HepG2 (cell line): ENCODE data around the gene IMPACT. TPM values are rescaled to one million over a fixed set of nuclear protein-coding genes. Genes with fewer than 3 reads are reported as not detected.

Experiments
- ATAC-seq: fragments of 200-7000 bp; cut with Tn5 transposase; 3 replicates; pipeline ENCODE4 v1.9.1; 2020; ENCODE audit warnings: mild to moderate bottlenecking, moderate library complexity
- BruUV-seq: library from RNA; stranded (reverse); fragments of 400-500 nt; replicated peaks from 2 replicates; lab custom pipeline; 2021; lab: Mats Ljungman, UMichigan
- CTCF ChIA-PET: fragments of 300-600 bp; formaldehyde crosslinking; extraction: SDS; loops from one replicate; lab custom pipeline; 2021; ENCODE audit warnings: low total read pairs, inconsistent platforms, low intra/inter-chr PET ratio; lab: Yijun Ruan, JAX
- POLR2A ChIA-PET: fragments of 350-600 bp; sonication (Branson Sonifier 250); formaldehyde crosslinking; loops from one replicate; lab custom pipeline; 2020; ENCODE audit warnings: antibody characterized with exemption, inconsistent platforms; lab: Yijun Ruan, JAX
- DNase-seq: peaks from one replicate; pipeline ENCODE4 v3.0.0-alpha.2; 2015; ENCODE audit warnings: low spot score
- FAIRE-seq: peaks from 3 replicates; lab custom pipeline; 2011; peaks lifted over from hg19 to GRCh38; lab: Jason Lieb, UNC
- H2AFZ ChIP-seq: one replicate; pipeline ENCODE4 v1.6.1; 2011; ENCODE audit warnings: low read length, inconsistent platforms
- H3K27ac ChIP-seq: fragments of 300-600 bp; 3 replicates; pipeline ENCODE4 v1.8.0; 2011; ENCODE audit warnings: mixed run types, mild to moderate bottlenecking, mixed read lengths, low read length, inconsistent platforms; ENCODE audit not compliant: insufficient read depth; ENCODE audit errors: extremely low read length
- H3K27me3 ChIP-seq, 2 experiments: fragments of 200-600 bp in 1 of 2; 2 replicates in 1 of 2; 3 replicates in 1 of 2; pipeline versions ENCODE4 v1.6.0 to v1.8.0; 2011; ENCODE audit warnings: low read length in 2 of 2, mild to moderate bottlenecking in 2 of 2, moderate library complexity in 2 of 2, inconsistent platforms in 1 of 2; ENCODE audit not compliant: insufficient read depth in 2 of 2, control insufficient read depth in 1 of 2
- H3K36me3 ChIP-seq, 2 experiments: fragments of 200-600 bp in 1 of 2; replicated peaks in 1 of 2; 2 replicates in 1 of 2; 3 replicates in 1 of 2; pipeline versions ENCODE4 v1.5.1 to v1.8.0; 2011; ENCODE audit warnings: low read length in 2 of 2, inconsistent platforms in 1 of 2; ENCODE audit not compliant: insufficient read depth in 2 of 2, control insufficient read depth in 1 of 2
- H3K4me1 ChIP-seq: 2 replicates; pipeline ENCODE4 v1.5.1; 2012; ENCODE audit warnings: low read length, inconsistent platforms; ENCODE audit not compliant: insufficient read depth
- H3K4me2 ChIP-seq: 2 replicates; pipeline ENCODE4 v1.6.0; 2011; ENCODE audit warnings: low read depth, low read length, inconsistent platforms
- H3K4me3 ChIP-seq, 3 experiments: fragments of 200-600 bp in 1 of 3; sonication (generic), shearing (Covaris generic) in 1 of 3; replicated peaks in 1 of 3; 2 replicates each; pipeline ENCODE4 v1.5.1; 2011 to 2016; ENCODE audit warnings: low read length in 3 of 3, inconsistent platforms in 2 of 3, low read depth in 2 of 3, mild to moderate bottlenecking in 2 of 3, control low read depth in 1 of 3, mixed read lengths in 1 of 3; ENCODE audit not compliant: insufficient read depth in 1 of 3
- H3K79me2 ChIP-seq: one replicate; pipeline ENCODE4 v1.6.1; 2011; ENCODE audit warnings: low read length, inconsistent platforms; ENCODE audit not compliant: insufficient read depth
- H3K9ac ChIP-seq: 2 replicates; pipeline ENCODE4 v1.6.0; 2011; ENCODE audit warnings: mild to moderate bottlenecking, low read depth, low read length, inconsistent platforms; ENCODE audit not compliant: insufficient read depth
- H3K9me3 ChIP-seq: 2 replicates; pipeline ENCODE4 v1.5.1; 2012; ENCODE audit warnings: mild to moderate bottlenecking, low read length
- H4K20me1 ChIP-seq: 2 replicates; pipeline ENCODE4 v1.6.0; 2011; ENCODE audit warnings: inconsistent platforms, mild to moderate bottlenecking, low read length, moderate library complexity; ENCODE audit not compliant: insufficient read depth
- CCAR2 ChIP-seq: fragments of 200-400 bp; formaldehyde crosslinking; optimal IDR thresholded peaks from 2 replicates; pipeline ENCODE3; 2018; ENCODE audit warnings: low read depth, mild to moderate bottlenecking, low read length, moderate library complexity
- CENPX ChIP-seq: sonication (generic); formaldehyde crosslinking; IDR thresholded peaks from 2 replicates; pipeline ENCODE4 v1.9.0; 2021; ENCODE audit warnings: mild to moderate bottlenecking, missing genetic modification reagents, moderate library complexity
- DMTF1 ChIP-seq: sonication (generic); formaldehyde crosslinking; IDR thresholded peaks from 2 replicates; pipeline ENCODE4 v1.4.0; 2020; ENCODE audit warnings: mild to moderate bottlenecking, missing genetic modification reagents
- GATAD2A ChIP-seq: IDR thresholded peaks from 2 replicates; pipeline ENCODE4 v1.6.1; 2016
- HDAC2 ChIP-seq: sonication (generic); formaldehyde crosslinking; IDR thresholded peaks from 2 replicates; pipeline ENCODE4 v1.4.0; 2020; ENCODE audit warnings: missing genetic modification reagents
- KAT8 ChIP-seq: IDR thresholded peaks from 2 replicates; pipeline ENCODE4 v1.6.1; 2016; ENCODE audit warnings: missing genetic modification reagents, missing compliant biosample characterization
- MZF1 ChIP-seq: sonication (generic); formaldehyde crosslinking; IDR thresholded peaks from 2 replicates; pipeline ENCODE4 v1.8.1; 2023; ENCODE audit warnings: mild to moderate bottlenecking, missing genetic modification reagents, borderline replicate concordance
- PAX8 ChIP-seq: sonication (generic); formaldehyde crosslinking; IDR thresholded peaks from 2 replicates; pipeline ENCODE4 v1.8.0; 2022; ENCODE audit warnings: mild to moderate bottlenecking, missing genetic modification reagents, borderline replicate concordance
- RBM22 ChIP-seq: fragments of 200-400 bp; formaldehyde crosslinking; optimal IDR thresholded peaks from 2 replicates; pipeline ENCODE3; 2017; ENCODE audit warnings: mild to moderate bottlenecking, low read length, moderate library complexity
- SAFB2 ChIP-seq: sonication (generic); formaldehyde crosslinking; IDR thresholded peaks from 2 replicates; pipeline ENCODE4 v1.5.1; 2020; ENCODE audit warnings: missing genetic modification reagents, low read depth, mild to moderate bottlenecking, borderline replicate concordance
- SMARCE1 ChIP-seq: fragments of 450-650 bp; IDR thresholded peaks from 2 replicates; pipeline ENCODE4 v1.6.1; 2017; ENCODE audit warnings: borderline replicate concordance
- SNAPC5 ChIP-seq: sonication (generic); formaldehyde crosslinking; IDR thresholded peaks from 2 replicates; pipeline ENCODE4 v1.8.1; 2023; ENCODE audit warnings: mild to moderate bottlenecking, missing genetic modification reagents, borderline replicate concordance
- SRSF4 ChIP-seq: fragments of 200-400 bp; formaldehyde crosslinking; IDR thresholded peaks from one replicate; pipeline ENCODE4 v1.6.1; 2018; ENCODE audit warnings: mild to moderate bottlenecking, low read depth, low read length, moderate library complexity; ENCODE audit not compliant: poor library complexity, severe bottlenecking
- SRSF9 ChIP-seq: fragments of 200-400 bp; formaldehyde crosslinking; IDR thresholded peaks from 2 replicates; pipeline ENCODE4 v1.6.1; 2018; ENCODE audit warnings: borderline replicate concordance, mild to moderate bottlenecking, low read depth, low read length; ENCODE audit not compliant: insufficient read depth, poor library complexity, severe bottlenecking
- SSRP1 ChIP-seq: IDR thresholded peaks from 2 replicates; pipeline ENCODE4 v1.6.1; 2016; ENCODE audit warnings: control low read depth
- TBX3 ChIP-seq: fragments of 450-650 bp; IDR thresholded peaks from 2 replicates; pipeline ENCODE4 v1.6.1; 2017; ENCODE audit warnings: antibody characterized with exemption, mild to moderate bottlenecking, inconsistent platforms, borderline replicate concordance
- ZNF350 ChIP-seq: sonication (generic); formaldehyde crosslinking; IDR thresholded peaks from 2 replicates; pipeline ENCODE4 v1.4.0; 2020; ENCODE audit warnings: mild to moderate bottlenecking, low read depth, missing genetic modification reagents, borderline replicate concordance
- ZNF598 ChIP-seq: sonication (generic); formaldehyde crosslinking; IDR thresholded peaks from 2 replicates; pipeline ENCODE4 v1.5.1; 2020; ENCODE audit warnings: mild to moderate bottlenecking, missing genetic modification reagents, borderline replicate concordance
- ZNF674 ChIP-seq: sonication (generic); formaldehyde crosslinking; IDR thresholded peaks from 2 replicates; pipeline ENCODE4 v1.5.0; 2020; ENCODE audit warnings: low read depth, mild to moderate bottlenecking, missing genetic modification reagents
- WGBS: methylation state at CpG from one replicate; pipeline ENCODE4 v1.1.6; 2017; ENCODE audit warnings: low lambda C conversion rate; 5-methylcytosine and 5-hydroxymethylcytosine counted together
- in situ Hi-C: cut with HindIII; loops from 2 replicates; pipeline ENCODE4 v1.10.0; 2017; ENCODE audit warnings: low pct_unique_long_range_greater_than_20kb; ENCODE audit not compliant: extremely low pct_ligation_motif_present
- intact Hi-C: fragments of 100-400 bp; cut with micrococcal nuclease; formaldehyde crosslinking; loops from one replicate; pipeline ENCODE4 v1.10.0; 2022; ENCODE audit not compliant: unreplicated experiment
- polyA plus RNA-seq, 8 experiments: library from polyadenylated mRNA; depleted of rRNA in 3 of 8; stranded (reverse) in 7 of 8; unstranded in 1 of 8; fragments of >200 nt; fragmentation: Illumina TruSeq in 4 of 8; extraction: Trizol in 4 of 8; gene quantifications; 2 replicates each; pipeline versions ENCODE4 v1.2.1 to v1.2.3, GENCODE V29; 2011 to 2016; ENCODE audit warnings: low read depth in 4 of 8, missing spikeins in 1 of 8, mixed read lengths in 1 of 8; ENCODE audit not compliant: insufficient read depth in 1 of 8
- total RNA-seq, 5 experiments: library from RNA; depleted of rRNA; stranded (reverse); fragments of >200 nt; fragmentation: Illumina TruSeq; extraction: Trizol; gene quantifications; 2 replicates each; pipeline ENCODE4 v1.2.3, GENCODE V29; 2016; ENCODE audit warnings: low read depth in 1 of 5

Gene IMPACT
- total and polyA plus RNA-seq, 2 of the 13 experiments (the other 11 are each of a cell fraction or from before 2014, with no cell fraction given) = 5.0 to 7.7 TPM

GRCh38 chr18:24499814-24500213 is 73.3 kb downstream of the IMPACT start:
- Histone ChIP-seq H3K27ac (no peak overlapping the region), H2AFZ (no peak overlapping the region), H3K27me3 (peaks cover 0 to 9% of the 10 kb centered on the region in 2 experiments; a peak in 2 of 5 replicates), H3K4me2 (no peak overlapping the region), H3K4me3 (no peak overlapping the region), H3K9me3 (no peaks in the 10 kb centered on the region)
- no TSS peak for BruUV-seq
- POLR2A ChIA-PET = no interaction called here
- DNase-seq (no peak), ATAC-seq (no peak)
- no peak for TF ChIP-seq SAFB2 (CRISPR knock-in tag)
- no peak for TF ChIP-seq RBM22
- TF ChIP-seq CCAR2 = no peak
- no peak for TF ChIP-seq SMARCE1
- no peak for TF ChIP-seq GATAD2A (CRISPR knock-in tag)
- TF ChIP-seq CENPX = no peak
- TF ChIP-seq MZF1 (CRISPR knock-in tag) = no peak
- no peak for TF ChIP-seq ZNF598
- no peak for TF ChIP-seq TBX3
- TF ChIP-seq SSRP1 (CRISPR knock-in tag) = no peak
- no peak for TF ChIP-seq KAT8 (CRISPR knock-in tag)
- TF ChIP-seq, all 625 proteins: peak for 0
- no peak for FAIRE-seq
- no peak overlapping the region for H3K9ac ChIP-seq
- no peaks in the 10 kb centered on the region for H3K79me2 ChIP-seq
- 5% methylated on average over 5 of the region's 5 CpGs for WGBS
- no peaks in the 10 kb centered on the region for H4K20me1 ChIP-seq
- in situ Hi-C loops = loop anchor here (25.0 kb wide), 2 partner anchors 87 to 237 kb away; no protein-coding TSS in a partner anchor
- no peaks in the 10 kb centered on the region for H3K4me1 ChIP-seq
- H3K36me3 ChIP-seq = no peaks in the 10 kb centered on the region
- CTCF ChIA-PET = no interaction called here
- intact Hi-C loops = no loop called here

DNA sequence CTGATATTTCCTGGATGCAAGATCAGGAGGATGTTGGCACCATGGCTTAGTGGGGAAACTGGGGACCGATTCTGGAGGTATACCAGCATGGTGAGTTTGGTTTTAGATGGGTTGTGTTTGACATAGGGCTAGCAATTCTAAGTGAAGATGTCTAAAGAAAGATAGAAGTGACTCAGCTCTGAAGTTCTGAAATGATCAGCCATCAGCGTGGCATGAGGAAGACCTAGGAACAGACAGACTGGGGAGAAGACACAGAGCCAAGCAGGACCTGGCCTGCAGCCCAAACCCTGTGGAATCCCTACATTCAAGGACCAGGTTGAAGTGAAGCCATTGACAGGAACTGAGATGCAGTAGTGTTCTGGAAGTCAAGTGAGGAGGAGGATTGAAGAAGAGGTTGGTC is 73.7 kb downstream of the IMPACT start:
- 13% methylated on average over 2 of the region's 2 CpGs for WGBS
- H3K27me3 ChIP-seq = peaks cover 0 to 9% of the 10 kb centered on the region in 2 experiments; a peak in 2 of 5 replicates
- ChIA-PET CTCF (no interaction called here), POLR2A (no interaction called here)
- no peak for FAIRE-seq
- H3K36me3 ChIP-seq = no peaks in the 10 kb centered on the region
- no peaks in the 10 kb centered on the region for H3K9me3 ChIP-seq
- BruUV-seq = no TSS peak
- no peak overlapping the region for H3K9ac ChIP-seq
- intact Hi-C loops = no loop called here
- ATAC-seq = no peak
- in situ Hi-C loops = no loop called here
- no peak overlapping the region for H3K4me2 ChIP-seq
- H4K20me1 ChIP-seq = no peaks in the 10 kb centered on the region
- no peak overlapping the region for H2AFZ ChIP-seq
- no peak overlapping the region for H3K4me3 ChIP-seq
- H3K79me2 ChIP-seq = no peaks in the 10 kb centered on the region
- no peak overlapping the region for H3K27ac ChIP-seq
- no peaks in the 10 kb centered on the region for H3K4me1 ChIP-seq
- no peak for DNase-seq
- TF ChIP-seq DMTF1 (CRISPR knock-in tag) = no peak
- TF ChIP-seq ZNF350 (CRISPR knock-in tag) = no peak
- TF ChIP-seq SRSF9 = no peak
- TF ChIP-seq SRSF4 = no peak
- no peak for TF ChIP-seq ZNF674 (CRISPR knock-in tag)
- TF ChIP-seq HDAC2 (CRISPR knock-in tag) = no peak
- no peak for TF ChIP-seq SNAPC5 (CRISPR knock-in tag)
- no peak for TF ChIP-seq PAX8 (CRISPR knock-in tag)
